Mesothelial cell of epicardium (in vitro differentiated cells): ENCODE measurements around the gene REXO5. TPM values are rescaled to one million over a fixed set of nuclear protein-coding genes. Genes with fewer than 3 reads are reported as not detected.
A peak's percentile ranks its signal among the peaks of the same experiment; 100 is the strongest.
"Not testable (repeated sequence)": the region's sequence is repeated elsewhere in the genome, so short reads cannot be mapped to it uniquely, and the experiment has no call there.

Source experiments
- DNase-seq, 2 experiments: peaks; one replicate each; pipeline ENCODE4 v3.0.0; 2021; ENCODE audit warnings: low spot score in 2 of 2; ENCODE audit not compliant: unreplicated experiment in 2 of 2
- H3K27ac Mint-ChIP-seq: 2 replicates; pipeline ENCODE4 v1.8.0; 2021; ENCODE audit warnings: mixed read lengths
- H3K27me3 Mint-ChIP-seq: 2 replicates; pipeline ENCODE4 v1.8.0; 2021; ENCODE audit warnings: low read depth, mixed read lengths
- H3K36me3 Mint-ChIP-seq: 2 replicates; pipeline ENCODE4 v1.8.0; 2021; ENCODE audit warnings: mixed read lengths
- H3K4me1 Mint-ChIP-seq: 2 replicates; pipeline ENCODE4 v1.8.0; 2021; ENCODE audit warnings: mixed read lengths
- H3K4me3 Mint-ChIP-seq: 2 replicates; pipeline ENCODE4 v1.8.0; 2021; ENCODE audit warnings: mild to moderate bottlenecking, moderate library complexity, mixed read lengths
- H3K9me3 Mint-ChIP-seq: 2 replicates; pipeline ENCODE4 v1.8.0; 2021; ENCODE audit warnings: mixed read lengths
- CTCF ChIP-seq: fragments of 200-600 bp; sonication (generic); IDR thresholded peaks from one replicate; pipeline ENCODE4 v1.5.0; 2021; ENCODE audit warnings: antibody characterized with exemption; ENCODE audit not compliant: unreplicated experiment
- total RNA-seq: library from RNA; stranded (reverse); gene quantifications from 3 replicates; pipeline ENCODE4 v1.2.1, GENCODE V29; 2021

Gene REXO5
- total RNA-seq, 1 donor from 2014 or later = 5.1 TPM

DNA sequence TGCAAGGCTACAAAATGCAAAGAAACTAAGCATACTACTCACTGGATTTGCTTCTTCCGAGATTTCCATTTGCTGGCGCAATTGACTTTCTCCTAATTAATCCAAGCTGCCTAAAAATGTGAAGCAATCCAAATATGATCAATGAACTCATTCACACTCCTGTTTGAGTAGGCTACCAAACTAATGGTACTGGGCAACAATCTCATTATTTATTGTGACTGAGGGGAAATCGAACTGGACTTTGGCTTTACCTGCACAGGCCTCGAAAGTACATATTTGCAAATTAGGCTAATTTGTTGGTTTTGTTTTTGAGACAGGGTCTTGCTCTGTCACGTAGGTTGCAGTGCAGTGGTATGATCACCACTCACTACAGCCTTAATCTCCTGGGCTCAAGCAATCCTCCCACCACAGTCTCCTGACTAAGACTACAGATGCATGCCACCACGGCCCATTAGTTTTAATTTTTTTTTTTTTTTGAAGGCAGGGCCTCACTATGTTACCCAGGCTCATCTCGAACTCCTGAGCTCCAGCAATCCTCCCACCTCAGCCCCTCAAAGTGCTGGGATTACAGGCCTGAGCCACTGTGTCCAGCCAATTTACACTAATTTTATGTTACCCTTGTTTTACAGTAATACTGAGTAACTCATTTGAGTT, 2.6 kb upstream of the REXO5 start:
- no peak for TF ChIP-seq CTCF
- H3K36me3 Mint-ChIP-seq = peaks cover 11% of the 10 kb centered on the region
- H3K27ac Mint-ChIP-seq = no peak overlapping the region
- H3K27me3 Mint-ChIP-seq = no peaks in the 10 kb centered on the region
- no peaks in the 10 kb centered on the region for H3K9me3 Mint-ChIP-seq
- H3K4me3 Mint-ChIP-seq = no peak overlapping the region
- H3K4me1 Mint-ChIP-seq = peaks cover 10% of the 10 kb centered on the region
- no peak for DNase-seq

GRCh38 chr16:20805684-20806167, 601 bp upstream of the REXO5 start:
- H3K4me1 Mint-ChIP-seq, DNase-seq: not testable (repeated sequence)
- H3K27ac Mint-ChIP-seq = peak overlapping the region; percentile 74

GRCh38 chr16:20807862-20808261, 1.5 kb downstream of the REXO5 start:
- peak overlapping the region; percentile 27 for H3K27ac Mint-ChIP-seq

More at GRCh38 chr16:20805684-20806167, 601 bp upstream of the REXO5 start:
- H3K9me3 Mint-ChIP-seq, H3K36me3 Mint-ChIP-seq, H3K27me3 Mint-ChIP-seq: not testable (repeated sequence)
- peak overlapping the region; percentile 99 for H3K4me3 Mint-ChIP-seq

DNA sequence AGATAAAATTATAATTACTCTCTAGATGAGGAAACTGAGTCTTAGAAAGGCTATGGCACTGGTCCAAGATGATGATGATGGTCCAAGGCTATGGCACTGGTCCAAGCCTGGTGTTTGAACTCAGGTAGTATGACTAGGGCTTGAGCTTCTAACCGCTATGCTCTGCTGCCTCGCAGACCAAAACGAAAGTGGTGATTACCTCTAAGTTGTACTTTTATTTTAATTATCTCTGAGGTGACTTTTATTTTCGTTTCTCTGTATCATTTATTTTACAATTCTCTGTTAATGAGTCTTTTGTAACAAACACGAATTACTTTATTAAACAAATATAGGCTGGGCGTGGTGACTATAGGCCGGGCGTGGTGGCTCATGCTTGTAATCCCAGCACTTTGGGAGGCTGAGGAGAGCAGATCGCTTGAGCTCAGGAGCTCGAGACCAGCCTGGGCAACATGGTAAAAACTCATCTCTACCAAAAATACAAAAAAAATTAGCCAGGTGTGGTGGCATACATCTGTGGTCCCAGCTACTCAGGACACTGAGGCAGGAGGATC, 5.6 kb downstream of the REXO5 start:
- H3K27ac Mint-ChIP-seq = no peak overlapping the region
- H3K9me3 Mint-ChIP-seq = no peaks in the 10 kb centered on the region
- H3K4me1 Mint-ChIP-seq = peaks cover 2% of the 10 kb centered on the region
- no peaks in the 10 kb centered on the region for H3K36me3 Mint-ChIP-seq
- H3K4me3 Mint-ChIP-seq = no peak overlapping the region
- DNase-seq = no peak
- no peaks in the 10 kb centered on the region for H3K27me3 Mint-ChIP-seq
- no peak for TF ChIP-seq CTCF

More at GRCh38 chr16:20807862-20808261, 1.5 kb downstream of the REXO5 start:
- Mint-ChIP-seq H3K27me3 (no peaks in the 10 kb centered on the region), H3K4me1 (peaks cover 10% of the 10 kb centered on the region), H3K36me3 (no peaks in the 10 kb centered on the region), H3K9me3 (no peaks in the 10 kb centered on the region), H3K4me3 (peak overlapping the region; percentile 99)
- DNase-seq = no peak
- TF ChIP-seq CTCF = no peak

DNA sequence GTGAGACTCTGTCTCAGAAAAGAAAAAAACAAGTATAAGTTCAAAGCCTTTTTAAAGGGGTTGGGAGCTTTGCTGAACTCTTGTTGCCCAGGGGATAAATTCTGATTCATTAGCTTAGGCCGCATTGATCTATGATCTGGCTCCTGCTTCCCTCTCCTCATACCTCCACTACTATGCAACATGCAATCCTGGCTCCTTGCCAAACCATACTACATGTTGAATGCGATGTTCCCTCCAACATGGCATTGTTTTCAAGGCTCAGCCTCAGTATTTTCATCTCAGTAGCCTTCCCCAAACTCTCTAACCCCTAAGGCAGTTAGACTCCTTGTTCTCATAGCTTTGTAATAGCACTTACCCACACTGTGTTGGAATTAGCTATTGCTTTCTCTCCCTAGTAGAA, 6.2 kb downstream of the REXO5 start:
- Mint-ChIP-seq H3K36me3 (no peaks in the 10 kb centered on the region), H3K27me3 (no peaks in the 10 kb centered on the region), H3K4me1 (no peaks in the 10 kb centered on the region), H3K9me3 (no peaks in the 10 kb centered on the region), H3K27ac (no peak overlapping the region), H3K4me3 (no peak overlapping the region)
- DNase-seq = no peak
- TF ChIP-seq CTCF = no peak

GRCh38 chr16:20814784-20815183, 8.5 kb downstream of the REXO5 start:
- H3K9me3 Mint-ChIP-seq = no peaks in the 10 kb centered on the region
- no peaks in the 10 kb centered on the region for H3K4me1 Mint-ChIP-seq
- no peak for DNase-seq
- no peak overlapping the region for H3K4me3 Mint-ChIP-seq
- TF ChIP-seq CTCF = no peak
- H3K27me3 Mint-ChIP-seq = no peaks in the 10 kb centered on the region
- no peaks in the 10 kb centered on the region for H3K36me3 Mint-ChIP-seq
- H3K27ac Mint-ChIP-seq = no peak overlapping the region
